HG03469 (cell line): ENCODE results near the gene CAMK1.

Experiments used
- ATAC-seq: cut with Tn5 transposase; IDR thresholded peaks from one replicate; pipeline ENCODE4 v1.9.1; 2021; ENCODE audit warnings: mild to moderate bottlenecking, moderate library complexity, moderate number of reproducible peaks; ENCODE audit not compliant: unreplicated experiment

Gene CAMK1

GRCh38 chr3:9769426-9770275, at the start of gene CAMK1:
Gene CAMK1 (minus strand): TSS chr3:9769947. CDS start chr3:9767749, 2,198 bp downstream.
- no peak for ATAC-seq

GRCh38 chr3:9818666-9819335, 49.1 kb upstream of the CAMK1 start:
- no peak for ATAC-seq

- ATAC-seq, result no peak
These were observed 47.7 kb upstream of the CAMK1 start for GRCh38 chr3:9817436-9817835.

GRCh38 chr3:9815986-9816385, 46.2 kb upstream of the CAMK1 start:
- ATAC-seq, result no peak

GRCh38 chr3:9812870-9813483, 43.2 kb upstream of the CAMK1 start:
- no peak for ATAC-seq

GRCh38 chr3:9810846-9811245, 41.1 kb upstream of the CAMK1 start:
- ATAC-seq, result no peak

- ATAC-seq, result no peak
These were observed 40.7 kb upstream of the CAMK1 start for GRCh38 chr3:9810433-9810770.

- peak; percentile 31 for ATAC-seq
These were observed 40.1 kb upstream of the CAMK1 start, which contains the start of gene TTLL3 for GRCh38 chr3:9809615-9810432. Gene TTLL3 (plus strand): TSS chr3:9810262. CDS start chr3:9810662, 400 bp downstream.

- ATAC-seq, result no peak
These were observed 39.5 kb upstream of the CAMK1 start for GRCh38 chr3:9809239-9809614.

GRCh38 chr3:9808345-9809037, 38.7 kb upstream of the CAMK1 start:
- ATAC-seq, result peak; percentile 33

GRCh38 chr3:9807981-9808344, 38.2 kb upstream of the CAMK1 start:
- ATAC-seq, result no peak

- ATAC-seq, result no peak
These were observed 37.2 kb upstream of the CAMK1 start for GRCh38 chr3:9806688-9807589.

- ATAC-seq, result no peak
These were observed 36.4 kb upstream of the CAMK1 start for GRCh38 chr3:9806137-9806536.

GRCh38 chr3:9804996-9805395, 35.2 kb upstream of the CAMK1 start:
- ATAC-seq, result no peak

GRCh38 chr3:9803494-9803893, 33.7 kb upstream of the CAMK1 start:
- ATAC-seq, result no peak

GRCh38 chr3:9800529-9800928, 30.8 kb upstream of the CAMK1 start:
- ATAC-seq, result no peak

GRCh38 chr3:9797196-9797945, 27.6 kb upstream of the CAMK1 start:
- ATAC-seq, result no peak

- no peak for ATAC-seq
These were observed 25.5 kb upstream of the CAMK1 start for GRCh38 chr3:9795207-9795606.

- ATAC-seq, result no peak
These were observed 24.7 kb upstream of the CAMK1 start for GRCh38 chr3:9794400-9794799.
